Testis (tissue), 2 donors: ENCODE results near the gene OXNAD1.

ENCODE experiments used
- CTCF ChIP-seq, 3 experiments: fragments of 450-650 bp in 2 of 3; fragments of 200-600 bp in 1 of 3; sonication (generic) in 1 of 3; IDR thresholded peaks; one replicate each; pipeline ENCODE4 v1.5.1; 2016 to 2019; ENCODE audit warnings: antibody characterized with exemption in 3 of 3, mild to moderate bottlenecking in 2 of 3, moderate library complexity in 1 of 3
- POLR2A ChIP-seq: fragments of 450-650 bp; IDR thresholded peaks from one replicate; pipeline ENCODE4 v1.6.1; 2017; ENCODE audit warnings: antibody characterized with exemption, mild to moderate bottlenecking, moderate library complexity

- no peak for TF ChIP-seq POLR2A
- no peak for TF ChIP-seq CTCF (IDR thresholded peaks at IDR 0.05)
Observed at GRCh38 chr3:16264174-16264707, 771 bp upstream of the OXNAD1 start.
